K562 (cell line): ENCODE results near the gene OPCML.

ENCODE experiments used
- BHLHE40 ChIP-seq: IDR thresholded peaks from 2 replicates; pipeline ENCODE4 v1.6.1; 2011; ENCODE audit warnings: low read length, improper control_type of control experiment
- CREB5 ChIP-seq: fragments of 250-450 bp; sonication (Bioruptor Pico); IDR thresholded peaks from 2 replicates; pipeline ENCODE4 v1.5.0; 2020; ENCODE audit warnings: mild to moderate bottlenecking
- CREM ChIP-seq: IDR thresholded peaks from 2 replicates; pipeline ENCODE4 v1.6.1; 2014; ENCODE audit warnings: antibody characterized with exemption, low read depth
- SP1 ChIP-seq: sonication (generic); formaldehyde crosslinking; IDR thresholded peaks from 2 replicates; pipeline ENCODE4 v1.8.1; 2022; ENCODE audit warnings: mild to moderate bottlenecking, missing genetic modification reagents
- TARDBP ChIP-seq: fragments of 450-650 bp; IDR thresholded peaks from 2 replicates; pipeline ENCODE4 v1.6.1; 2016

GRCh38 chr11:133552938-133553337 is 20.6 kb upstream of the OPCML start:
- TF ChIP-seq TARDBP (no peak), CREB5 (CRISPR knock-in tag) (no peak), SP1 (no peak), CREM (no peak), BHLHE40 (no peak)
